GM19239 (cell line): ENCODE measurements around the gene ATXN7L1.
"Not testable (repeated sequence)": the region's sequence is repeated elsewhere in the genome, so short reads cannot be mapped to it uniquely, and the experiment has no call there.

Source experiments
- DNase-seq: peaks from one replicate; pipeline ENCODE4 v3.0.0; 2011; ENCODE audit warnings: low spot score; ENCODE audit not compliant: insufficient read length
- FAIRE-seq: peaks from 2 replicates; lab custom pipeline; 2011; peaks lifted over from hg19 to GRCh38; lab: Jason Lieb, UNC

The ATXN7L1 gene

DNA sequence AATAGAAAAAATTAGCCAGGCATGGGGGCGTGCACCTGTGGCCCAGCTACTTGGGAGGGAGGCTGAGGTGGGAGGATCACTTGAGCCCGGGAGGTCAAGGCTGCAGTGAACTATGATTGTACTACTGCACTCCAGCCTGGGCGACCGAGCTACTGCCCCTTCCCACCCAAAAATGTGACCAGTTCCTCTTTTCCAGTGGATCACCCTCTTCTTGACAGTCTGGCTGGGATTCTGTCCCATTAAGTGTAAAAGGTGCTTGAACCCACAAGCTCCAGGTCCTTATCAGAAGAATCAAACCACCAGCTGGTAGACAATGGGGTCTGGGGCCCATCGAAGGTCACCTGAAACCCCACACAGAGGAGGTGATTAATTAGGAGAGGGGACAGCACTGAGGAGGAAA is 14.1 kb downstream of the ATXN7L1 start:
- FAIRE-seq (no peak), DNase-seq (no peak)

DNA sequence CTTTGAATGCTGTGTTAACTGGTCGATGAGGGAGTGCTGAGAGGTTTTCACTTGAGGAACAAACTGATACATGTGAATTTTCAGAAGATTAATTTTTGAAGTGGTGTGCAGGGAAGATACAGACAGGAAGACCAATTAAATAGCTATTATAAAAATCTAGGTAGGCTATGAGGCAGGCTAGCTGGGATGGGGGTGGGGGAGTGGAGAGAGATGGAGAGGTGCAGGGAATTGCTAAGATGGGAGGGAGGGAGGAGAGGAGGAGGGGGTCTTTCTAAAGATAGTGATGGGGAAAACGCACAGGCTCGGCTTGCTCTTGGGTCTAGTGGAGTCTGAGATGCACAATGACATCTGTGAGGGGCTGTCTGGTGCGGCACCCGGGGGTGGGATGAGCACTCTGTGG is 15.2 kb downstream of the ATXN7L1 start:
- no peak for FAIRE-seq
- no peak for DNase-seq

DNA sequence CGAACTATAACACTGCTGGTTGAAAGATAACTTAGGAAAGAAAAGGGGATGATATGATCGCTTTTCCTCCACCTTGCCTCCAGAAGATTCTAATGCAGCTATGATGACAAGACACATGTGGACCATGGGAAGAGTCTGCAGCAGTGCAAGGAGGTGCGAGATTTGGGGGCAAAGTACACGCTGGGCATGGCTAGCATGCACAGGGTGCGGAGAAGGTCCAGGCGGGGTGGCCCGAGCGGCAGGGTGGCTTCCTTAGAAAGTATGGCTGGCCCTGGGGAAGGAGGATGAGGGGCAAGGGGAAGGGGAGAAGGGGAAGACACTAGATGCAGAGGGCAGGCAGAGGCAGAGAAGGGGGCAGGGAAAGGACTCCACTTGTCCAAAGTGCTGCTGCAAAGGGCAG is 15.6 kb downstream of the ATXN7L1 start:
- FAIRE-seq, result no peak
- no peak for DNase-seq

DNA sequence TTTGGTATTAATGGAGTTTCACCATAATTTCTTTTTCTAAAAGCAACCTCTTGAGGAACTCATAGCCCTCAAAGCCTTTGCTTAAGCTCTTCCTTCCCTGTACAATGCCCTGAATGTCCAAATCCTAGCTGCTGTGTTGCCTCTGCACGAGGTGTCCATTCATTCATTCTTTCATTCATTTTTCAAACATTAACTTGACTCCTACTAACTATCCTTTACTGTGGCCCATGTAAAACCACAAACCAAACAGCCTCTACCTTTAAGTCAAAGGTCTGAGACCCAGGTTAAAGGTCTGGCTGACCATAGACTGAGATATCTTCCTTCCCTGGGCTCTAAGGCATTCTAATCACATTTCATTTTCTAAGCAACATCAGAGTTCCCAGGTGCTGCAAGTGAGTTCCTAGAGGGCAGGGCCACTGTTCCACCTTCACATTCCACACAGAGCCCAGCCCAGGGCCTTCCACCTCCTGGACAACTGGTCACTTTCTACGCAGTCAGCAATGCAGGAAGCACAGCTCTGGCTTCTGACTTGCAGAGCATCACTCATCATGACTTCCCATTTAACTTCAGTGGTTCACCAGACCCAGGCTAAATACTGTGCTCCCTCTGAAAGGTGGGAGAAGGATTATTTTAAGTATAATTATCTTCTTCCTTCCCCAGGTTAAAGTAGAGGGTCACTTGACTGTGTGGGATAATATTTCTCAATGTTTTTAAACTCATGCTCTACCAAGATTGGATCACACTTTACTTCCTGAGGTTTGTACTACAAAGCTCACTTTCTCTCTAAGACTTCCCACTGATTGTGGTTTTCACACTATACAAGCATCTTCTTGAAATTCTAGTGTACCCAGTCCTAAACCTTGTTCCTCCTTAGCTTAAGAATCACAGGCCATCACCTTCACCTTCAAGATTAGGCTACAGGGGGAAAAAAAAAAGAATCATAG is 19.1 kb downstream of the ATXN7L1 start:
- no peak for FAIRE-seq
- no peak for DNase-seq

DNA sequence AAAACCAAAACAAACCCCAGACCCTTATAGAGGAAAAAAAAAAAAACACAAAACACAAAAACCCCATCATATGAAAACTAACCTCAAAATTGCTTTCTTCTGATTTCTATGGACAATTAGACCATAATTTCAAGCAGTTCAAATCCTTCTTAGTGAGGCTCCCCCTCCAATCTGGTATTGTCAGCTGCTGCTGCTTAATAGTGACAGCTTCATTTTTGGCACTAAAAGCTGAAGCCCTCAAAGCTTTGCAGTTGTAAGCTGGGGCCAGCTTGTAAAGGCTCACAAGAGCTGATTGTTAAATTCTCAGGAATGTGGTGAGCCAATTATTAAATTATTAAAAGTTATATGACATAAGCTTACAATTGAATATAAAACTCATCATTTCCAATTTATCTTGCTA is 21.9 kb downstream of the ATXN7L1 start:
- no peak for FAIRE-seq
- DNase-seq, result no peak

DNA sequence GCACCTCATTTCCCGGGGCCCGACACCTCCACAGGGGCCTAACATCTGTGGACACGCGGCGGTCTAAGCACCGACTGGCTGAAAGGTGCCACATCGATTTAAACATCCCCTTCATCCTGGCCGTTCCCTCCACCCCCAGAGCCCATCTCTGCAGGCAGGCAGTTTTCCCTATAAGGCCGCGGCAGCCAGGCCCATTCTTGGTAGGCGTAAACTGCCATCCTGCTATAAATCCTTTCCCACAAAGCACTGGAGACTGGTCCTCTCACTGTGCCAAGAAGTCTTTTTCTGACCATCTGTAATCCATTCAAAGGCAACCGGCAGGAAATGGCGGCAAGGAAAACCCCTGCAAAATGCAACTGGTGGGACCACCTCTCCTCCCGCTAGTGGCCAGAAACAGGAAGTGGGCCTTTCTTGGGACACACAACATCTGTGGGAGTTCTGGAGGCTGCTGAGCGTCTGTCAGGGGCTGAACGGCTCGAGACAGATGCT is 22.4 kb downstream of the ATXN7L1 start:
- no peak for FAIRE-seq
- no peak for DNase-seq

DNA sequence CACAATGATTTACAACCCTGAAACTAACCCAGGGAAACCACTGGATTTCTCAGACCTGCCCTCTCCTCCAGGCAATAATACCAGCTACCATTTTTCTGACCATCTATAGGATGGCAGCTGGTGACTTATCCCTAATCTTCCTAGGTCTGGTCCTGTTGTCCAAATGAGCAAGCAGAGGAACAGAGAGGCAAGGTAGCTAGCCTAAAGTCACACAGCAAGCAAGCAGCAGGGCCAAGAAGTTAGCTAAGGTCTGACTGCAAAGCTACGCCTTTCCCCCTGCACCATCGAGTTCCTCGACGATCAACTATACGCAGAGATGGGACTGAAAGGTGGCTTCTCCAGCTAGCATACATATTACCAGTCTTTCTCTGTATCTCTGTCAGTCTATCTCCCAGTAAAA is 25.3 kb downstream of the ATXN7L1 start:
- DNase-seq (no peak), FAIRE-seq (no peak)

DNA sequence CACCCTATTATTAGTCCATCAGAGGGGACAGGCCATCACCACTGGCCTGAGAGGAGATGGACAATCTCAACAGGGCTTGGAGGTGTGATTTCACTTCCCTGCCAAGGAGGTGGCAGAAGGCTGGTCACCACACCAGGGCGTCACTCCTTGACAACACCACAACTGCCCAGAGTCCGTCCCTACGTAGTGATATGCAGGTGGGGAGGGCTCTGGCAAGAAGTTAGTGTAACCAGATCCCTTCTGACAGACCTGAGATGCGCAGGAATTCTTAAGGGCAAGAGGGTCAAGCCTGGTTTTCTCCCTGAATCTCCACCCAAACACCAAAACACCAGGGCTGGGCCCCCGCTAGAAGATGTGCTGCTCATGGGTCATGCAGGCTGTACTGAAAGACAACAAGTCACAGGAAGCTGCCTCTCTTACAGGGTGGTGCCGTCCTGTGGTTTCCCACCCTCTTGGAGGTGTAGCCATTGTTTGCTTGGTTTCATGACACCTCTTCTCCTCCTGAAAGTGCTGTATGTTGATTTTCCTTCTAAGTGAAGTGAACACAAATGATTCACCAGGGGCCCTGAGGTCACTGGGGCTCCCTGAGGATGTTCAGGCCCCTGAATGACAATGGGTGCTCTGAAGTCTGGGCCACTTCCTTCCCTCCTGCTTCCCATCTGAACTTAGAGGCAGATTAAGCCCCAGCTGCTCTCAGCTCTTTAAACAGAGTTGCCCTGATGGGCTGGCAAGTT is 27.1 kb downstream of the ATXN7L1 start:
- no peak for DNase-seq

DNA sequence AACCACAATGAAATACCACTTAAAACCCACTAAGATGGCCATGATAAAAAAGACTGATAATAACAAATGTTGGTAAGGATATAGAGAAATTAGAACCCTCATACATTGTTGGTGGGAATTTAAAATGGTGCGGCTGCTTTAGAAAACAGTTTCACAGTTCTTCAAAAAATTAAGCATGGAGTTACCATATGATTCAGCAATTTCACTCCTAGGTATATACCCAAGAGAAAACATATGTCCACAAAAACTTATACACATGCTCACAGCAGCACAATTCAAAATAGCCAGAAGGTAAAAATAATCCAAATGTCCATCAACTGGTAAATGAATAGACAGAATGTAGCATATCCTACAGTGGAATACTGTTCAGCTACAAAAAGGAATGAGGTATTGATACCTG is 30.0 kb downstream of the ATXN7L1 start:
- DNase-seq, result no peak
- FAIRE-seq, result no peak

More for the DNA sequence above, 27.1 kb downstream of the ATXN7L1 start:
- no peak for FAIRE-seq

DNA sequence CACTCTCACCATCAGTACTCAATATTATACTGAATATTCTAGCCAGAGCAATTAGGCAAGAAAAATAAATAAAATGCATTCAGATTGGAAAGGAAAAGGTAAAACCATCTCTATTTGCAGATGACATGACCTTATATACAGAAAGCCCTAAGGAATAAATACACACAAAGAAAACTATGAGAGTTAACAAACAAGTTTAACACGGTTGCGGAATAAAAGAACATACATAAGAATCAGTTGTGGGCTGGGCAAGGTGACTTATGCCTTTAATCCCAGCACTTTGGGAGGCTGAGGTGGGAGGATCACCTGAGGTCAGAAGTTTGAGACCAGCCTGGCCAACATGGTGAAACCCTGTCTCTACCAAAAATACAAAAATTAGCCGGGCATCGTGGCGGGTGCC is 31.7 kb downstream of the ATXN7L1 start:
- not testable (repeated sequence) for FAIRE-seq, DNase-seq

DNA sequence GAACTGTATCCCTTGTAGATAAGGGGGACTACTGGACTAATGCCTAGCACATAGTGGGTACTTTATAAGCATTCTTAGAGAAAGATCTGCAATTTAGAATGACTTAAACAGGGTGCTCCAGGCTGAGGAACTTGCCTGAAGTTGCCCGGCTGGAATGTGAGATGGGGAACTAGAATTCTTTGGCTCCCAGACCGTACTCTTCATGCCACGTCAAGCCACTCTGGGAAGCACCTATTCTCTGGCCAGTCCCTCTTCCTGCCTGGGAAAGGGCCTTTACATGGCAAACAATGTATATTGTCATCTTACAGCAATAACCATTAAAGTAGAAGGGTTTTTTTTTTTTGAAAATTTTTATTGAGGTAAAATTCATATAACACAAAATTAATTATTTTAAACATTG is 34.5 kb downstream of the ATXN7L1 start:
- FAIRE-seq, result no peak
- no peak for DNase-seq

DNA sequence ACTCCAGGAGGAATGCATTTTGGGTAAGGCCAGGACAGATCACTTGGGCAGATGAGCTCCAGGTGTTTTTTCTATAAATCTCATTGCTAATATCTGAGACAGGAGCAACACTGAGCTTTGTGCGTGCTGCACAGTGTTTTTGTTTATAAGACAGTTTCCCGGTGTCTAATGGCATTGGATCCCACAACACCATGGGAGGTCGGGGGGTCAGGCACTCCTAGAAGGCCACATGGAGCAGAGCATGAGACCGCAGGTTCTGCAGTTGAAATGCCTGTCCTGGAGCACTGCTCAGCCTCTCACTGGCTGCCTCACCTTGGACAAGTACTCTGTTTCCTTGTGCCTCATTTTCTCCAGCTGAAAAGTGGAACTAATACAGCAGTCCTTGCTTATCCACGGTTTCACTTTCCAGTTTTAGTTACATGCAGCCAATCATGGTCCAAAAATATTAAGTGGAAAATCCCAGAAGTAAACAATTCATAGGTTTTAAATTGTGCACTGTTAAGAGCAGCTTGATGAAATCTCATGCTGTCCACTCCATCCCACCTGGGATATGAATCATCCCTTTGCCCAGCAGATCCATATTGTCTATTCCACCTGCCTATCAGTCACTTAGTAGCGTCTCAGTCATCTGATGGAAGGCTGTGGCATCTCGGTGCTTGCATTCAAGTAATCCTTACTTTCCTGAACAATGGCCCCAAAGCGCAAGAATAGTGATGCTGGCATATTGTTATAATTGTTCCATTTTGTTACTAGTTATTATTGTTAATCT is 35.2 kb downstream of the ATXN7L1 start:
- DNase-seq (no peak), FAIRE-seq (no peak)

DNA sequence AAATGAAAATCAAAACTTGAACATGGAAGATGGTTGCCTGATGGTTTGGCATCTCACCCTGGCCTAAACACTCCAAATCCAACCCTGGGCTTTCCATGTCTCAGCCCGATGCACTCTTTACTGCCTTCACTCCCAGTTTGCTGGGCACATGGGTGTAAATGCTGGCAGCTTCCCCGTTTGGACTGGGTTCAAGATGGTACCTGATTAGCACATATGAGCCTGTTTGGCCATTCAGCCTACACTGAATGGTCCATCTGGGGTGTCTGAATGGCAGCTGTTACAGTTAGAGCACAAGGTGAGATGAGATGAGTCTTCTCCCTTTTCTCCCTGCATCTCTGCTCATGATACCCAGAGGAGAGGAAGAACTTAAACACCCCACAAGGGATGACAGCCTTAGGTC is 37.1 kb downstream of the ATXN7L1 start:
- DNase-seq (no peak), FAIRE-seq (no peak)

DNA sequence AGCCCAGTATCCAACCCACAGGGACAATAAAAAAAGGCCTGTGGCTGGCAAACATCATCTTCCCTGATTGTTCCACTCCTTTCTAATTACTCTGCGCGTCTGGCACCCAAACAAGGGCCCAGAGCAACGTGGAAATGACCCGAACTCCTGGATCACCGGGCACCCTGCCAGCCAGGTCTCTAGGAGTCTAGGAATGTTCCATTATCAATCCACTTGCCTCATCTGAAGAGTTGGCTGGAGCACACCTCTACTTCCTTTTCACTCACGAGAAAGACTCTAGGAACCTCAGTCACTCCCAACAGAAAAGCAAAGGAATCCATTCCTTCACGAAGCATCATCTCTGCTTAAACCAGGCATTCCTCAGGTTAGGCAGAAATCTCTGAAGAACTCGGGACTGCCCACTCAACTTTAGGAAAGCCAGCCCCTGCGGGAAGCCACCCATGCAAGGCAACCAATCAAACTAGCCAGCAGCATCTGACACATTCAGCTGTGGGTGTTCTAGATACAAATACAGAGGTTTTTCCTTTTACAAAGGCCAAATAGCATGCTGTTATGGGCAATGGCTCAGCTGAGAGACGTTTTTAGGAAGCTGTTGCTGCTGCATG is 37.7 kb downstream of the ATXN7L1 start:
- no peak for DNase-seq
- no peak for FAIRE-seq

DNA sequence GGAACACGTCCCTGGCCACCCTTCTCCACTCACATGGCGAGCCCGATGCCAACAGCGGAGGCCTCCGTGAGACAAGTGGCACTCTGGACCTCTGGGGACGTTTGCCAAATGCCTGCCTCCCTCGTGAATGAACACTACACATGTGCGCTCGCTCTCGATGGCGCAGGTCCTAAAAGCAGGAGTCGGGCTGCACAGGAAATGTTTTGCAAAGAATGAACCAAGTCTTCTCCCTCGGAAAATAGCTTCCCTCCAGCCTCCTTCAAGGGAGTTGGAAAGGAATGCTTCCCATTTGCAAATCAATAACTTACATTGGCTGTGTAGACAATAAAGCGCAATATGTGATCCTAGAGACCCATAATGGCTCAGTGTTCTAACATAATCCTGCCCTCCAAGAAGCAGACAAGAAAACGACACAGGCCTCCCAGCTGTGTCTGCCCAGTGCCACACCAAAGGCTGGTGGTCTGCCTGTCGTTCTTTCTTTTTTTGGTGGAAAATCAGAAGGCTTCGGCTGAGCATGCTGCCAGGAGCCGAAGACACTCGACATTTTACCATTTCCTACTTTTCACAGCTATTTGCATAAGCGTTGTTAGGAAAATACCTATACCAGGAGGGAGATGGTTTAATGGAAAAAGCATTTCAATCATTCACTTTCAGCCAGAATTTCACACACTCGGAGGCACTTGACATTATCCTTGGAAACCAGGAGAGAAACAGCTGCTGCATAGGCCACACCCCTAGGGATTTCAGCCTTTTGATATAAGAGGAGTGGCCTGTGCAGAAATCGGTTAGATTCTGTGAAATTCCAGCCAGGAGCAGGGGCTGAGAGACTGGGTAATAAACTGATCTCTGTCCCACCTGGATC is 38.4 kb downstream of the ATXN7L1 start:
- no peak for FAIRE-seq
- DNase-seq, result no peak

DNA sequence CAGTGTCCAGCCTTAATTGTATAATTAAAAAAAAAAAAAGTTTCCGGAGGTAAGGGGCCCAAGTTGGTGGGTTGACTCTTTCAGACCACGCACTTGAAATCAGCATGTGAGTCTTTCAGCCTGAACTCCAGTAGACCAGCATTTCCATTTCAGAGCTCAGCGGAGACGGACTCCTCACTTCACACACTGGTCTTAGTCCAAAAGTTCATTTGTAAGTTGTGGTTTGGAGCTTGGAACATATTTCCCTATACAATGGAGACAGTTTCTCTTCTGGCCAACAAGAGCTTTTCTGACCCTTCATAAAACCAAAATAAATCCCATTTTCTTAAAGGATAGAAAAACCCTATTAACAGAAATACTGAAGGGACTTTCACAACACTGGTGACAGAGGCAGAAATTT is 41.0 kb downstream of the ATXN7L1 start:
- FAIRE-seq, result no peak

DNA sequence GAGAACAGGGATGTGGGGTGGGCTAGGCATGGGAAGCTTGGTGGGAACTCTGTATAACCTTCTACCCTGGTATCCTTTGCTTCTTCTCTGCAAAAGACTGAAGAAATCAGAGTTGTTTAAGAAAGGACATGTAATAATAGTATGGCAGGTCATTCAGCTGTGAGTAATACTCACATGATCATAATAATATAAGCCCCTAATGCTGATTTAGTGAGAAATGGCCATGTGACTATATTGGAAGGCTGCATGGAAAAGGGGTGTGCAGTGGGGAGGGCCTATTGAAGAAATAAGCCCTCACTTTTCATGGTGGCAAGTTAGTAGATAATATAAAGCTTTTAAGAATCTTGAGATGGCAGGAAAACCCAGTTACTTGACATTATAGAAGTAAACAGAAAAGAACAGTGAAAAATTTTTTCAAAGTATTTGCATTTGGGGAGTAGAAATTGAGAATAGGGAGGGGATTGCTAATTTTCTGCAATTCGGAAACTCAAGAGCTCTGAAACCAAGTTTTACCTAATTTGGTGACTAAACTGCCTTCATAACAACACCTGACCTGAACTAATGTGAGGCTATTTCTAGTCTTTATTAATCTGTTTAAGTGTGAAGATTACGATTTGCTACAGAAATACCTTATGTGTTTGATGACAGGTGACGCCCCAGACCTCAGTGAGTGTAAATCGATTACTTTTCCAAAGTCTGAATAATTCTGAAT is 44.4 kb downstream of the ATXN7L1 start:
- FAIRE-seq (no peak), DNase-seq (no peak)

More for the DNA sequence above, 41.0 kb downstream of the ATXN7L1 start:
- DNase-seq, result no peak

DNA sequence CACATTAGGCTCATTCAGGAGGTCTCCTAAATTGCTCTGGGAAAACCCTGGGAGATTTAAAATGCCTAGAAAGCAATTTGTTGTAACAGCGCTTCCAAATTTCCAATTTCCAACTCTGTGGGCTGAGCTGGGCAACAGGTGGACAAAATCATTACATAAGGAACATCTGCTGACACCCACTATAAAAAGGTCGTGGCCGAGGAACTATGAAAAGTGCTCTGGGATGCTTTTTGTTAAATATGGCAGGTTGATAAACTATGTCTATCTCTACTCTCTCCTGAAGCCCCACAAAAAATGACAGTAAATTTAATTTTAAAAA is 45.1 kb downstream of the ATXN7L1 start:
- DNase-seq (no peak), FAIRE-seq (no peak)
